ENCODE measurements around the gene SORCS2.

DNA sequence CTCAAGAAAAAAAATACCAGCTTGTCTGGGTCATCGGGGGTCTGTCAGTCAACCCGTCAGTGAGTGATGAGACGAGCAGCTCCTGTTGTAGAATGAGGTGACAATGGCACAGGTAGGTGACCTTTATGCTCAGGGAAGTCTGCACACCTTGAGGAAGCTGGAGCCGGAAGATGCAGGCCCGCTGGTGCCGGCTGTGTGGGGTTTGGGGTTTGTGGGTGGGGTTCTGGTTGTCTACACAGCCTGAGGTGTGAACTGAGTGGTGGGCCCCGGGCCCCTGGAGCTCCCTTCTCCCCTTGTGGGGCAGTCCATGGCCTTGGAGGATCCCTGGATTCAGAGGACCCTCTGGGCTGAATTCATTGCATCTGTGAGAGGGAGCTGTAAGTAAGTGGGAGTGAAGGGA lies 75.5 kb downstream of the SORCS2 start:
- no peak for TF ChIP-seq CTCF (IDR thresholded peaks at IDR 0.05)
- TF ChIP-seq POLR2A (IDR thresholded peaks at IDR 0.05): no peak
